ENCODE results near the gene DNAJC6. TPM values are rescaled to one million over a fixed set of nuclear protein-coding genes. Genes with fewer than 3 reads are reported as not detected.
"Not testable (repeated sequence)": the region's sequence is repeated elsewhere in the genome, so short reads cannot be mapped to it uniquely, and the experiment has no call there.

Gene DNAJC6
- total RNA-seq, 1 donor from 2014 or later, result 3.2 TPM

DNA sequence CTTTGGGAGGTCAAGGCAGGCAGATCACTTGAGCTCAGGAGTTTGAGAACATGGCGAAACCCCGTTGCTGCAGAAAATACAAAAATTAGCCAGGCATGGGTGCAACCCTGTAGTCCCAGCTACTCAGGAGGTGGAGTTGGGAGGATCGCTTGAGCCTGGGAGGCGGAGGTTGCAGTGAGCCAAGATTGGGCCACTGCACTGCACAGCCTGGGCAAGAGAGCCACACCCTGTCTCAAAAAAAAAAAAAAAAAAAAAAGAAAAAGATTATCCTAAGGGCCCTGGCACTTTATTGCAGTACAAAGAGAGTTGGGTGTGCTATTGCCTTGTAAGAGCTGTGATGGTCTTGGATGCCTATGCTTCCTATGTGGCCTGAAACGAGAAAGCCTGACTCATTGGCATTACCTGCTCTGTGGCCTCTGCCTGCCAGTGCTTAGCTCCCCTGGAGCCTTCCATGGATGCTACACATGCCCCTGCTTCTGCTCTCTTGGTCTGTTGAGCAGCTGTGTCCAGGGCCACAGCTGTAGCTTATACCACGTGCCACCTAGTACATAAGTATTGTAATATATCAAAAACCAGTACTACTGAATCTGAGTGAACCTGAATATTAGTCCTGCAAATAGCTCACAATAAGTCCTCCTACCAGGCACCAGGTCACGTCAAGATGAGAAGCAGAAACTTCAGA lies 45.8 kb downstream of the DNAJC6 start:
- no peak for DNase-seq (ENCODE audit: extremely low read depth, low read depth, low spot score)

DNA sequence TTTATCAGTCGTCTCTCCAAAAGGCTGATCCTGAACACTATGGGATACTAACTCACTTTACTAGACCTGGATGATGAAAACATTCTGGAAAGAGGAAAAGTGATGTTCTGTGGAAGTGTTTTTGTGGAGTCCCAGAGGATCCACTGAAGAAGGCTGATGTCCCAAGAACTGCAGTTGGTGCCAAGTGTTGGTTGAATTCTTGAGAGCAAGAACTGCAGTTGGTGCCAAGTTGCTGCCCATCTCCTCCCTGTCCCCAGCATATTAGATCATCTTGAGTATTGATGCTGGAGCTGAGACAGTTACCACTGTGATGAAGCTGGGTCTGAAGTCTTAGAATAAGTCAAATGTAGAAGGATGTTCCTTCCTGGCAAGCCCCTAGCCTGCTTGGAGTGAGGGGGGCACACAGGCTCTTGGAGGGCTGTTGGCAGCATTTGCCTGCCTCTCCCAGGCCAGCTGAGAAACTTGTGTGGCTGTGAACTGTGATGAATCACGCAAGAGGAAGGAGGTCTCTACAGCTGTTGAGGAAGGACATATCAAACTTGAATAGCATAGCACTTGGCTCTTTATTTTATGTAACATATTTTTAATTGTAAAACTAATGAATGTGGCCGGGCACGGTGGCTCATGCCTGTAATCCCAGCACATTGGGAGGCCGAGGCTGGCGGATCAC lies 48.1 kb downstream of the DNAJC6 start:
- no peak for DNase-seq (ENCODE audit: extremely low read depth, low read depth, low spot score)

DNA sequence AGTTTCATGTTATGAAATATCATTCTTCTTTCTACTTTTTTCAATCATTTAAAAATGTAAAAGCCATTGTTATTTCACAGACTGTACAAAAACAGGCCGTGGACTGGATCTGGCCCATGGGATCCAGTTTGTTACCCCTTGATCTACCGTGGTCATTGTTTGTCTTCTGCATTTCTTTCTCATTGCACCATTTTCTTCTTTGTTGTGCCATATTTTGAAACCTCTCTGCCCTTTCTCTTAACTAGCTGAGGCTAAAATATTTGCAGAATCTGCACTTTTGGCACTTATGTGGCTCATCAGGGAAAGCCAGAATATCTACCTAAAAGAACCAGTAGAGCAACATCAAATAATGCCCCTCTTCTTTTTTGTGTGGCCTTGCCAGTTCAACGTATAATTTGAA lies 50.5 kb downstream of the DNAJC6 start:
- no peak for DNase-seq (ENCODE audit: extremely low read depth, low read depth, low spot score)

DNA sequence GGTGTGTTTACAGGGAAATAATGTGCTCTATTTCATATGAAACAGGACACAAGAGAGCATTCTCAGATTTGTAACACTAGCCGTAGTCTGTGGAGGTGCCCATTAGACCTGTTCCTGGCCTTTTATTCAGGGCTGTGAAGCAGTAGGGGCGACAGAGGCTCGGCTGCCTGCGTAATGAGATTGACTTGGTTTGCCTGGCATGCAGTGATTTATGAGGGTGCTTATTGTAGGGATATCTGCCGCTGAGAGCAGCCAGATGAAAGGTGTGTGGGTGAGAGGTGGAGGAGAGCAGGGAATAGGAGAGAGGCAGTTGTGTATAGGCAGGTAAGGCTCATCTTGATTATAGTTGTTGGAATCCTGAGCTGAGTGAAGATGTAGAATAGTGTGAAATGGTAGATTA lies 51.3 kb downstream of the DNAJC6 start:
- no peak for DNase-seq (ENCODE audit: extremely low read depth, low read depth, low spot score)

DNA sequence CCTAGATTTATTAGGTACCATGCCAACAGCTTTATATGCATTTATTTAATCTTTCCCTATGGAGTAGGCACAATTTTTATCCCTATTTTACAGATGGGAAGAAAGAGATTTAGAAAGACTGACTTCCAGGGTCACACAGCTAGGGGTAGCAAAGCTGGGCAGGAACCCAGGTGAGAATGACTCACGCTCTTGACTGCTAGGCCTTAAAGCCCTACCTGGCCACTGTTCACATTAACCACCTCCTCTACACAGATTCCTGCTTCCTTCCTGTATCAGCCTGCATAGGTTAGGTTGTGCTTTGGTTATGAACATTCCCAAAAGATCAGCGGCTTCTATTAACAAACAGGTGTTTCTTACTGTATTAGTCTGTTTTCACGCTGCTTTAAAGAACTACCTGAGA lies 53.2 kb downstream of the DNAJC6 start:
- no peak for DNase-seq (ENCODE audit: extremely low read depth, low read depth, low spot score)

DNA sequence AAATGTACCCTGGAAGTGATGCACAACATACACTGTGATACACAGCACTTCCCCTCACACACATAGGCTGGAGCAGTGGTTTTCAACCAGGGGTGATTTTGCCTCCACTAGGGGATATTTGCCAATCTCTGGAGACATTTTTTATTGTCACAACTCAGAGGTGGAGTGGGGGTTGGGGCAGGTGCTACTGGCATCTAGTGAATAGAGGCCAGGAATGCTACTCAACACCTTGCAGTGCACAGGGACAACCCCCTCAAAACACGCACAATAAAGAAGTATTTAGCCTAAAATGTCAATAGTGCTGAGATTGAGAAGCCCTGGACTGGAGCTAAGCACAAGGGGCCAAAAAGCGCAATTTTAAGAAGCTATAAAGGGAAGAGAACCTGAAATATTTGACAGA lies 54.1 kb downstream of the DNAJC6 start:
- no peak for DNase-seq (ENCODE audit: extremely low read depth, low read depth, low spot score)

DNA sequence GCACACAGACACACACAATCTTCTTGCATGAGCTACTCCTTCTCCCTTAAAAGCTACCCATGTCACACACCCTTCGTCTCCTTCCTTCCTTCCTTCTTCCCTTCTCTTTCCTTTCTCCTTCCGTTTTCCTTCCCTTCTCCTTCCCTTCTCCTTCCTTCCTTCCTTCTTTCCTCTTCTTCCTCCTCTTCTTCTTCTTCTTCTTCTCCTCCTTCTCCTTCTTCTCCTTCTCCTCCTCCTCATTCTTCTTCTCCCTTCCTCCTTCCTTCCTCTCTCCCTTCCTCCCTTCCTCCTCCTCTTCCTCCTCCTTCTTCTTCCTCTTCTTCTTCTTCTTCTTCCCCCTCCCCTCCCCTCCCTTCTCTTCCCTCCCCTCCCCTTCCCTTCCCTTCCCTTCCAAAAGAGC lies 59.1 kb downstream of the DNAJC6 start:
- no peak for DNase-seq (ENCODE audit: extremely low read depth, low read depth, low spot score)

DNA sequence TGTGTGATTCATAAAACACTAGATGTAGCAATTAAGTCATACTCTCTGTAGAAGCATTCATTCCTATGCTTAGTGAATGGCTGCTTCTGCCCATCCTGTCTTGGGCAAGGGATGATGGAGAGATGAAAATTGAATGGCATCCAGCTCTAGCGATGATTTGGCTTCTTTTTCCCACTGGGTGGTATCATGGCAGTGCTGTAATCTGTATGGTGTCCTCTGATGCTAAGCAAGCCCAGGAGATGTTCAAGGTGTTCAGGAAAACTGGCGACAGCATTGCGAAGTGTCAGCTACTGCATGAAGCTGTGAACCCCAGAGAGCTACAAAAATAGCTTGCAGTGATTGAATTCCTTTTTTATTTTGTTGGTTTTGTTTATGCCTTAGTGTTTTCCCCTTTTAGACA lies 62.2 kb downstream of the DNAJC6 start:
- DNase-seq (ENCODE audit: extremely low read depth, low read depth, low spot score), result no peak

DNA sequence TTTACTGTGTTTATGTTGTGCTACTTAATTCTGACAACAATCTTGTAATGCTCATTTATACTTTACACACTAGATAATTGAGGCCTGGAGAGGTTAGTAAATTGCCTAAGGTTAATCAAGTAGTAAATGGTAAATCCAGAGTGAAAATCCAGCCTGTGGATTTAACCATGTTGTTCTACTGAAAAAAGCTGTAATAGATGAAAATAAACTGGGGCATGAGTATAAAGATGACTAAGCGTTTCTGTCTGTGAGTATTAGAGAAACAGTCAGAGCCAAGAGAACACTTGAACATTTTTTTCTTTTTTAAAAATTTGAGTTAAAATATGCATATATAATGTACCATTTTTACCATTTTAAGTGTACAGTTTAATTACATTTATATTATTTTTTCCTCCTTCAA lies 63.2 kb downstream of the DNAJC6 start:
- no peak for DNase-seq (ENCODE audit: extremely low read depth, low read depth, low spot score)

DNA sequence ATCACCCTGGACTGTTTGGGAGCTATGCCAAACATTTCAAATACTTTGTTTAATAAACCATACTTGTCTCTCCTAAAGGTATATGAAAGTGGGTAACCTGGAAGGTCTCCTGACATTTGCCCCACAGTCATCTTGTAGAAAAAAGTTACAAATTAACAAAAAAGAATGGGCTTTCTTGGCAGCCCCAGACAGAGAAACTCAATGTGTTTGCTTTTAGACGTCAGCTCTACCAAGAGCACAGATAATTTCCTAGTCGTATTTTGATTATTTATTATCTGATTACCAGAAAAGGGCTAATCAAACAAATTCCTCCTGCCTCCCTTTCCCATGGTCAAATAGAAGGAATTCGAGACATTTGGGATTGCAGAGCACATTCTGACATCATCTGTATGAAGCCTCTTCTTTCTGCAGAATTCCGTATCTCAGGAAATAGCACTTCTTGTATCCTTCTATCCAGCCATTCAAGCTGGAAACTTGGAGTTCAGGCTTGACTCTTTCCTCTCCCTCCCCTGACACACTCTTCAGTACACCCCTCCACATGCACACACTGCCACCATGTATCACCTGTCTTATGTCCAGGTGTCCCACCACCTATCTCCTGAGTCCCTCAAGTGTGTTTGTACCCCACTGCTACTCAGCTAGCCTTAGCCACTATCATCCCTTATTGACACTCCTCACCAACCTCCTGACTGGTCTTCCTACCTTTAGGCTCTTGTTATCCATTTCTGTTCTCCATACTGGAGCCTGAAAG lies 68.3 kb downstream of the DNAJC6 start:
- no peak for DNase-seq (ENCODE audit: extremely low read depth, low read depth, low spot score)

DNA sequence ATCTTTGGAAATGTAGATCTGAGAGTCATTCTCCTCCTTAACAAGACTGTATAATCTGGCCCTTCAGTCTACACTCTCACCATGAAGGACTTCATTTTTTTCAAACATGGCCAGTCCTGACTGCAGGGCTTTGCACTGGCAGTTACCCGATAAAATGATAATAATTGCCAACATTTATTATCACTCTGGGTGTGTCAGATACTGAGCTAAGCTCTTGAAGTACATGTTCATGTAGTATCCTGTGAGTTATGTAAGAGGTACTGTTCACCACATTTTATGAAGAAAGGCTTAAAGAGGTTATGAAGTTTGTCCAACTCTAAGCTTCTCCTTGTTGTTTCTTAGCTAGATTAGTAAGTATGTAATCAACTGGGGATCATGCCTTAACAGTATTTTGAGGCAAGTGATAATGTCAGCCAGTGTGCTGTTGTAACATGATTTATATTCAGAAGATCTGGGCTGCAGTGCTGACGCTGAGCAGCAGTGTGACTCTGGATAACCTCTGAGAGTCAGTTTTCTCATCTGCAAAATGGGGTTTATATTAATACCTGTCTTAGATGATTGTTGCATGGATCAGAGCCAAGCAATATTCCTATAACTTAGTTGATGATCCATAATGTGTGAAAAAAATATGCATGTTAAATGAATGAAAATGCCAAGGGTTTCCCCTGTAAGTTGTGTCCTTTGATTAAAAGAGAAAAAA lies 69.1 kb downstream of the DNAJC6 start:
- DNase-seq (ENCODE audit: extremely low read depth, low read depth, low spot score), result no peak

DNA sequence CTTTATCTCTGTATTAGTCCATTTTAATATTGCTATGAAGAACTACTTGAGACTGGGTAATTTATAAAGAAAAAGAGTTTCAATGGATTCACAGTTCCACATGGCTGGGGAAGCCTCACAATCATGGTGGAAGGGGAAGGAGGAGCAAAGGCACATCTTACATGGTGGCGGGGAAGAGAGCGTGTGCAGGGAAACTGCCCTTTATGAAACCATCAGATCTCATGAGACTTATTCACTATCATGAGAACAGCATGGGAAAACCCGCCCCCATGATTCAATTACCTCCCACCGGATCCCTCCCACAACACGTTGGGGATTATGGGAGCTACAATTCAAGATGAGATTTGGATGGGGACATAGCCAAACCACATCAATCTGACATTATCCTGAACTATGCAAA lies 75.1 kb downstream of the DNAJC6 start:
- not testable (repeated sequence) for DNase-seq (ENCODE audit: extremely low read depth, low read depth, low spot score)

DNA sequence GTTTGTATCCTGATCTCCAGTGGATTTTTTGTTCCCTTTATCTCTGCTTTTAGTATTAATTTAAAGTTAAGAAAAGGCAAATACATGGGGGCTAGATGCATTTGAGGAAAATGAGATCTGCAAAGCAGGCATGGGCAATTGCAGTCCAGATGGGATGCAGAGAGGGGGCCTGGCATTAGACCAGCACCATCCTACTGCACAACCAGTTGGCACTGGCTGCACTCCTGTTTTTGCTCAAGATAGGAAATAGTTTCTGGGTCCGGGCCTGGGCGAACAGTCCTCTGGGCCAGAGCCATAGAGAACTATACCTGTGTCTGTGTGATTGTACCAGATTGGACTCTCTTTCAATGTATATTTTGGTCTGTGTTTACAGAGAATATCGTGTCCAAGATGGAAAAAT lies 77.1 kb downstream of the DNAJC6 start:
- no peak for DNase-seq (ENCODE audit: extremely low read depth, low read depth, low spot score)

DNA sequence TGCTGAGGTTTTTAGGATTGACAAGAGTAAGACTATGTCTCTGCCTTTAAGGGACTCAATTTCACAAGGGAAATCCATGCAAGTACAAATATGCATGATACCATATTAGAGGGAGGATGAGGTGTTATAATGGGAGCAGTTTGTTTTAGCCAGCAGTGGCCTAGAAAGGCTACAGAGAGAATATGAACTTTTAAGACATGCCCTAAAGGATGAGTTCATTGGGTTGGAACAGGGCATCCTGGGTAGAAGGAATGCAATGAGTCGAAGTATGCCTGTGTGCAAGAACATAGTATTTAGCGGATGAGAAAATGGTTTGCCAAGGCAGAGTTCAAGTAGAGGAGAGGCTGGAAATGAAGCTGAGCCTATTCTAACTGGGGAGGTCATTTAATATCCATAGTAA lies 78.5 kb downstream of the DNAJC6 start:
- no peak for DNase-seq (ENCODE audit: extremely low read depth, low read depth, low spot score)

DNA sequence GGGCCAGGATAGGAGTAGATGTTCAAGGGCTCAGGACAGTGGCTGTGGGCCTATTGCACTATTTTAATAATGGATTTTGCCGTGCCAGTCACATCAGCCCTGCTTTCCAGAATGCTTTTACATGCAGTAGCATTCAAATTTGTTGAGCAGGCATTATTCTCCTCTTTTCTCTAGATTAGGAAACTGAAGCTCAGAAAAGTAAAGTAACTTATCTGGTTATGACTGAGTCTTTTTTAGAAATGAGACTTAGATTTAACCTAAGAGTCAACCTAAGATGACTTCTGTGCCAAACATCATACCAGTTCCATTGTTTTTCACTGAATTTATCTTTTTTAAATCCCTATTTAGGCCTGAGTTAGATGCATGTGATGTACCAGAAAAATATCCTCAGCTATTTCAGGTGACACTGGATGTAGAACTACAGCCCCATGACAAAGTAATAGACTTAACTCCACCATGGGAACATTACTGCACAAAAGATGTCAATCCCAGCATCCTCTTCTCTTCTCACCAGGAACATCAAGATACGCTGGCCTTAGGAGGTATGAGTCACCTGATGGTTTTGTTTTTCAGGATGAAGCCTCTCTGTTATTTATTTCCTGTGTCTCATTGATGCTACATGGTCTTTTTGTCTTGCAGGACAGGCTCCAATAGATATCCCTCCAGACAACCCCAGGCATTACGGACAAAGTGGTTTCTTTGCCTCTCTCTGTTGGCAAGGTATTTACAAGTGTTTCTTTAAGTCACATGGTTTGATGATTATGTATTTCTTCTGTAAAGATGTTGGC lies 79.8 kb downstream of the DNAJC6 start:
- no peak for DNase-seq (ENCODE audit: extremely low read depth, low read depth, low spot score)

DNA sequence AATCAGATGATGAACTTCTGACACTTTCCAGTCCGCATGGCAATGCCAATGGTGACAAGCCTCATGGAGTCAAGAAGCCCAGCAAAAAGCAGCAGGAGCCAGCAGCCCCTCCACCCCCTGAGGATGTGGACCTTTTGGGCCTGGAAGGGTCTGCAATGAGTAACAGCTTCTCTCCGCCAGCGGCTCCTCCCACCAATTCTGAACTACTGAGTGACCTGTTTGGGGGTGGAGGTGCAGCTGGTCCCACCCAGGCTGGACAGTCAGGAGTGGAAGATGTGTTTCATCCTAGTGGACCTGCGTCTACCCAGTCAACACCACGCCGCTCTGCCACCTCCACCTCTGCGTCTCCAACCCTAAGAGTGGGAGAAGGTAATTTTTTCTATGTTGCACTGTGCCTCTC lies 83.2 kb downstream of the DNAJC6 start:
- DNase-seq (ENCODE audit: extremely low read depth, low read depth, low spot score), result no peak

DNA sequence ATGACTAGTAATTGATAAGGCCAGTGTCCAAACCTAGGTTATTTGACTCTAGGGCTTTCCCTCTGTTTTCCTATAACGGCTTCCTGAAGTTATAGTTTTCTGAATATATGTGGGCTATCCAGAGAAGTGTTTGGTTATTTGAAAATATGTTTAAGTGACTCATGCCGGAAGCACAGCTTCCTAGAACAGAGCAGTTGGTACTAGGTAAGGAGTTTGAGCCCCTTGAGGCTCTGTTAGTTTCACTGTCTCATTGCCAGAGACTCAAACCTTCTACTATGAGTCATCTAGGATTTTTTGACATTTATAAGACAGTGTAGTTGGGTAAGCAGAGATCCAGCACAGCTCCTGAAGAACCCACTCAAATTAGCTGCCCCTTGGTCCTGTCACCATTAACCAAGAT lies 84.0 kb downstream of the DNAJC6 start:
- DNase-seq (ENCODE audit: extremely low read depth, low read depth, low spot score), result peak; percentile 39

DNA sequence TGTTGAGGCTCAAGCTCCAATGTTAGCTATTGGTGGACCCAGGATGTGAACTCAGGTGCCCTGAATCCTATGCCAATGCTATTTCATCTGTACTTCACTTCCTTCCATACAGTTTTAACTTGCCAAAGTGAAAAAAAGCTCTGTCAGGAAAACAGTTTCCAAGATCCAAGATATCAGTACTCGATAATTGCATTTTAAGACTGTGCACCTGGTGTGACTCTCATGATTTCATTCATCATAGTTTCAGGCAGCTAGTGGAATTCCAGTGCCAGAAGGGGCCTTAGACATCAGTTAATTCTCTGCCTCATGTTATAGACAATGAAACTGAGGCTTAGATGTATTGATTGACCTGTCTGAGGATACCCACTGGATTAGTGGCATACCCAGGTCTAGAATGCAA lies 84.6 kb downstream of the DNAJC6 start:
- no peak for DNase-seq (ENCODE audit: extremely low read depth, low read depth, low spot score)

DNA sequence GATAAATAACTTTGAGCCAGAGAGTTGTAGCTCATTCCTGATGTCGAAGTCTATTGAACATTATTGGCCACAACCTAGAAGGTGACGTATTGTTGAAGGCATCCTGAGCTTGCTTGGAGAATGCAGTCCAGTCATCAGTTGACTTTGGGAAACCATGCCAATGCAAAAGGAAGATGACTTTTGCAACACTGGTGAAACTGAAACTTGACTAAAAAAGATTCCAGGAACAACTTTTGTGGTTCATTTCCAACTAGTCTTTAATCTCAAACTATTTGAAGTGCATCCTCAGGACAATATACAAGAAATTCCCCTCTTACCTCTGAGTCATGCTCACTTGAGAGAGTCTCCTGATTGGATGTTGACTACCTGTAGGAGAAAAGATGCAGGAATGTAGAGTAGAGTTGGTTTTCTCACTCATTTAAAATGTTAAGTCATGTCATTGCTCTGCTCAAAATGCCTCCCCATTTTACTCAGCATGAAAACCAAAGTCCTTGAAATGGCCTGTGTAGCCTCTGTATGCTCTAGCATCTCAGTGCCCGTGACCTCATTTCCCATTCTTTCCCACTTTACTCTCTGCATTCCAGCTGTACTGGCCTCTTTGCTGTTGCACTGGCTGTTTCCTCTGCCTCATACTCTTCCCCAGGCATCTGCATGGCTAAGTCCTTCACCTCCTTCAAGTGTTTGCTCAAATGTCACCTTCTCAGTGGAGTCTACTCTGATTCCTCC lies 86.7 kb downstream of the DNAJC6 start:
- DNase-seq (ENCODE audit: extremely low read depth, low read depth, low spot score), result no peak

DNA sequence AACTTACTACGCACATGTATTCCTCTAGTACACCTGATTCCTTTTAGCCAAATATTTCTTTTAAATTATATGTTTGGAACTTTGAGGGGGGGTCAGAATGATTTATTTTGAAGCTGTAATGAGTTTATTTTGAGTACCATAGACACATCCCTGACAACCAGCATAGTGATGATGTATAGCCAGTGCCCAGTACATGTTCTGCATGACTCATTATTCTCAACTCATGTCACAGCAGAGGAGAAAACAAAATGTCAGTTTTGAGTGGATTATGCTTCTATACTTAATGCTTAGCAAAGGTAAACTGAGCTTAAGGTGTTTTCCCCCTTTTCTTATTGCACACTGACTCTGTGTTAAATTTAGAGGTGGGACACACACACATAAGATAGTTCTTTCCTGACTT lies 88.7 kb downstream of the DNAJC6 start:
- DNase-seq (ENCODE audit: extremely low read depth, low read depth, low spot score), result no peak
